ENCODE measurements around the gene OGT.
"Not testable (repeated sequence)": the region's sequence is repeated elsewhere in the genome, so short reads cannot be mapped to it uniquely, and the experiment has no call there.

The OGT gene

DNA sequence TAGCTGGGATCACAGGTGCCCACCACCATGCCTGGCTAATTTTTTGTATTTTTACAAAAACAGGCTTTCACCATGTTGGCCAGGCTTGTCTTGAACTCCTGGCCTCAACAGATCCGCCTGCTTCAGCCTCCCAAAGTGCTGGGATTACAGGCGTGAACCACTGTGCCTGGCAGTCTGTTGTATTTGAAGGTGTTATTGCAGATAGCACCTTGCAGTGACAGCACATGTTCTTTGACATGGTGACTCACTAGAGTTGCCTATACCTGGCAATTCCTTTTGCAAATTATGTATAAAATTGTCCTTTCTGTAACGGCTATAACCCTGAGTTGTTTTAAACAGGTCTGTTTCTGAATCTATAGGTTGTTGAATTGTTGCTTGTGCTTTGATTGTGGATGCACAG is 7.9 kb downstream of the OGT start:
- no peak for DNase-seq (ENCODE audit: low read depth, low spot score)

DNA sequence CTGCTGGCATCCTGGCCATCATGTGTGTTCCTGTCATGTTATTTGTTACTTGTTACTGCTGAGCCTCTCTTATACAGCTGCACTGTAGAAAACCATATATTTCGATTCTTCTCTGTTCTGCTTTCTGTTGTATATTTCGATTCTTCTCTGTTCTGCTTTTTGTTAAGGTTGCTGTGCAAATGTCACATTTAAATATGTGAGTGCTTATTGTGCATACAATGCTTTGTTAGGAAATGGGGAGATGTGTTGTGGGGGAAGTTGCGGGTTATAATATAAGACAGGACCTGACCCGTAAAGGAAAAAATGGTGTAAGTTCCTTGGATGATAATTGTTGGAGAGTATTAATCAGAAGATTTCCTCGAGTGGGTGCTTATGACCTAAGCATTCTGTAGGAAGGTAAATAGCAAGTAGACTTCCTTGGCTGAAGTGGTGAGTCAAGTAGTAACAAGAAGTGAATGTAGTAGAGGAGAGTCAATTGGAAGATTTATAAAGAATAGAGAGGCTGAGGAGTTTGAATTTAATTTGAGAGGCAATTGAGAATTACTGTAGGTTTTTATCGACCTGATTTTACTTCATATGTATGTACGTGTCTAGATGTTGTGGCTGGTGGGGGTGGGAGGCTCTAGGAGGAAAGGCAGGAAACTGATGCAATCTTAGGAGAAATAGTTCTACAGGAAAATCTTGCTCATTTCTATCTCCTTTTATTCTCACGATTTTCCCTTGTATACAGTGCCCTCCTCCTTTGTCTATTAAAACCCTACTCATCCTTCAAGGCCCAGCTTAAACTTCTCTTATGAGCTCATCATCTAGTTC is 8.5 kb downstream of the OGT start:
- DNase-seq (ENCODE audit: low read depth, low spot score): no peak

DNA sequence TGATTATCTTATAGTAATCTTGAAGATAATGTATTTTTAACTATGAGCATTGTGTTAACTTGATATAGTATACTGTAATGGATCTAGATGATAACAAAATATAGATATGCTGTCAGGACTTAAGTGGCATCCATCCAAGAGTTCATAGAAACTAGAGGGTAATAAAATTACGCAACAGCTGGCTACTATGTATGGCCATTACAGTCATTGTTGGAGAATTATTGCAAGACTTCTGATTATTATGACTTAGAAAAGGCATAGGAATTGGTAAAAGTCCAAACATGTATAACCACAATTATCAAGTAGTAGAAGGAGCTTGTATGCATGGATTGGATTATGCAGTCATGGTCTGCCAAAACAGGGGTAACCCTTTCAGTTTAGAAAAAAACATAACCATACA is 9.5 kb downstream of the OGT start:
- no peak for DNase-seq (ENCODE audit: low read depth, low spot score)

DNA sequence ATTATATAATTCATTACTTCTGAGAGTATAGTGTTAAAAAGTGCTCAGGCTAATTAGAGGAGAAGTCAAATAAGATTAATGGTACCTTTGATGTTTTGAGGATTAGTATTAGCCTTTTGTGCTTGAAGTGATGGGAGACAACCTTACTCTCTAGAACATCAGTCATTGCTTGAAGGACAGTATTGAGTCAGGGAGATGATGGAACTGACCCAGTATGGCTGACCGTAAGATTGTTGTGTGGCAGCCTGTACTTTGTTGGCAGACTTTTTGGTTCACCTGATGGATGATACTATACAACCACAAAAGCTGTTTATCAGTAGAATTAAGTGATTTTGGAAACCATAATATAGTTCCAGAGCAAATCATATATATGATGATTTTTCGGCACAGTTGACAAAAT is 9.9 kb downstream of the OGT start:
- no peak for DNase-seq (ENCODE audit: low read depth, low spot score)

DNA sequence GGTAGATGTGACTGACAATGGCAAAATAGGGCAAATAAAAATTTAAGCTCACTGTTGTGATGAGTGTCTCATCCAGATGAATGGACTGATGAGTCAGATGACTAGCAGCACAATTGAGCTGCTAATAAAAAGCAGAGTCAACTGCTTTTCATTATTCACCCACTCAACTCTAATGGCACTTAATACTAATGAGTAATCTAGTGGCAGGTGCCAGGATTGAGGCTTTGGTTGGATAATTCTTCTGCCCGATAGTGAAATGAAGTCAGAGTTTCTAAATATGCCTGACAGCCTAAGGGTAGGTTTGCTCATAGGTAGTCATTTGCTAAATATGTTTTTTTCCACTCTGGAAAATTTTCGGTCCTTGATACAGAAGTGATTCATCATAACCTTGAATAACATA is 10.4 kb downstream of the OGT start:
- DNase-seq (ENCODE audit: low read depth, low spot score): no peak

DNA sequence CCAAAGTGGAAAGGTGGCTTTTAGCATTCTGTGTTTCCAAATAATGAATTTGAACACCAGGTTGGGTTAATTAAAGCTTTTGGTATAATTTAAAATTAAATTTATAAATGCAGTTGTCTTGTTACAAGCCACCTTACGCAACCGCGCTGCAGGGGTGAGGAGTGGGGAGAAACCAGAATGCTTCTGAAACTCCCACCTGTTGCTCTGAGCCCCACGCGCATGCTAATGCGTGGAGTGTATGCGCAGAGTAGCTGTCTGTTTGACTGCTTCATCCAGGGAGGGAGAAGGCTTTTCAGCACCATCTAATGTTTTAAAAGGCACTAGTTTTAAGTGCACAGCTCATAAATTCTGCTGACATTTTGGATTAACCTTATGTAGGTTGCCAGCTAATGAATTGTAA is 12.5 kb downstream of the OGT start:
- DNase-seq (ENCODE audit: low read depth, low spot score): no peak

DNA sequence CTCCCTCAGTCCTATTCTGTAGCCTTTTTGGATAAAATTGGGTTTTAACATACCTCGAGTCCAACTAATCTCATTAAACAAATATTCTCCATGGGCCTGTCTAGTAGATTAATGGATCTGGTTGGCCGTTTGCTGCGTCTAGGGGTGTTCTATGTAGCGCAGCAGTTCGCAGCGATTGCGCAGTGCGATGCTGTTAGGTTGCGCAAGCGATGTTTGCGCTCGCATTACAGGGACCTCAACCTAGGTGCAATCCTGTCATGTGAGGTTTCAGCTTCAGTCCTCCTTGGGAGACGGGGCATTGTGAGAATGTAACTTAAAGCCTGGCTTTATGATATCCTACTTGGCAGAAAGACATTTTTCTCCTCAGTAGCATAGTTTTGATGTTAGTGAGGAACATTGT is 14.0 kb downstream of the OGT start:
- no peak for DNase-seq (ENCODE audit: low read depth, low spot score)

DNA sequence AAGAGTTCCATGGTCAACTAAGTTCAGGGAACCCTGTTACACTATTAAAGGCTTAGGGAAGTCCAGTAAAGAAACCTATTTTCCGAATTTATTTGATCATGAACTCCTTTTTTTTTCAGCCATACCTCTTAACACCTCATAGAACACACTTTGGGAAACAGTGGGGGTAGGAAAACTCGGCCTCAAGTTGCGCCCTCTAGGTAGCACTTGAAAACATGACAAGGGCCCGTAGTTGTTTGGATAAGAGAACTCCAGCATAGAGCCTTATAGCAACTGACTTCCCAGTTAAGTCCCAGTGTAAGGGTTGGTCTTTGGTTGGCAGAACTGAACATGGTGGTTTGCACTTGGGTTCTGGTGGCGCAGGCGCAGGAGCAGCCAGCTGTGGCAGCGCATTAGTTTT is 14.4 kb downstream of the OGT start:
- DNase-seq (ENCODE audit: low read depth, low spot score): no peak

DNA sequence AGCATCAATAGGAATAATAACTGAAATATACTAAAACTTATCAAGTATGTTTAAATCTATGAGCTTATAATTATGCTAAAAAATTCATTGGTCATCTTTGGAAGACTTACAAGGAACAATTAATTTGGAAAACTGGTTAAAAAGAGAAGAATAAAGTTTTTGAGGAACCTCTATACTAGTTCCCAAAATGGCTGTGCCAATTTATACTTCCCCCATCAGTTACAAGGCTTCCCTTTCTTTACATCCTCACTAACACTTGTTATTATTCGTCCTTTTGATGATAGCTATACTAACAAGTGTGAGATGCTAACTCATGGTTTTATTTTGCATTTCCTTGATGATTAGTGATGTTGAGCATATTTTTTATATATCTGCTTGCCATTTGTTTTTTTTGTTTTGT is 17.1 kb downstream of the OGT start:
- no peak for DNase-seq (ENCODE audit: low read depth, low spot score)

DNA sequence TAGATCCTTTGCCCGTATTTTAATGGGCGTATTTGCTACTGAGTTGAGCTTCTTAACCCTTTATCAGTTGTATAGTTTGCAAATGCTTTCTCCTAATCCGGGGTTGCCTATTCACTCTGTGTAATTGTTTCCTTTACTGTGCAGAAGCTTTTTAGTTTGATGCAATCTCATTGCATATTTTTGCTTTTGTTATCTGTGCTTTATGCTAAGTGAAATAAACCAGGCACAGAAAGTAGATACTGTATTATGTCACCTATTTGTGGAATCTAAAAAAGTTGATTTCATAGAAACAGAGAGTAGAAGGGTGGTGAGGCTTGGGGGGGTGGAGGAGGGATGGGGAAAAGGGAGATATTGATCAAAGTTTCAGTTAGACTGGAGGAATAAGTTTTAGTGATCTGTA is 17.7 kb downstream of the OGT start:
- DNase-seq (ENCODE audit: low read depth, low spot score): no peak

DNA sequence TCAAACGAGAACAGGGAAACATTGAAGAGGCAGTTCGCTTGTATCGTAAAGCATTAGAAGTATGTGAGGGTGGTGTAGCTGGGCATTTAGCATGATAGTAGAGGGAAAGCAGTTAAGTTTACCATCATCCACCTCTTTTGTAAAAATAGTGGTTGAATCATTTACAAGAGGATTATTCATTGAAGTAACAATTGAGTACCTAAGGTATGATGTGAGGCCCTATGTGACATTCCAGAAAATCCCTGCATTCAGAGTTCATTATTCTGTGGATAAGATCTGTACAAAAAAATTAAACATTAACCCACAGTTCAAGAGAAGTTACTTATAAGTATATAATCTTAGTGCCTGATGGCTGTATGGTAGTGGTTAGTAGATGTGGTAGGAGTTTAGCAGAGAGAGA is 23.1 kb downstream of the OGT start:
- no peak for DNase-seq (ENCODE audit: low read depth, low spot score)

DNA sequence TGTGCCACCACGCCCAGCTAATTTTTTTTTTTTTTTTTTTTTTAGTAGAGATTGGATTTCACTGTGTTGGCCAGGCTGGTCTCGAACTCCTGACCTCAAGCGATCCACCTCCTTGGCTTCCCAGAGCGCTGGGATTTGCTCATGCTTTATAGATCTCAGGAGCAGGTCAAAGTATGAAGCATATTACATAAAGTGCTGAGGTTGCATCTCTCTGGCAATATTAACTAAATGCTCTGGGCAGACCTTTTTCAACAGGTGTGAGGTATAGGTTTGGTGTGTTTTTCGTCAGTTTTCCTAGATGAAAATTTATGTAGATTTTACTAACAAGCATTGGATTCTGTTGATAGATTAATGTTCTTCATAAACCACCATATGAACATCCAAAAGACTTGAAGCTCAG is 26.0 kb downstream of the OGT start:
- no peak for DNase-seq (ENCODE audit: low read depth, low spot score)

DNA sequence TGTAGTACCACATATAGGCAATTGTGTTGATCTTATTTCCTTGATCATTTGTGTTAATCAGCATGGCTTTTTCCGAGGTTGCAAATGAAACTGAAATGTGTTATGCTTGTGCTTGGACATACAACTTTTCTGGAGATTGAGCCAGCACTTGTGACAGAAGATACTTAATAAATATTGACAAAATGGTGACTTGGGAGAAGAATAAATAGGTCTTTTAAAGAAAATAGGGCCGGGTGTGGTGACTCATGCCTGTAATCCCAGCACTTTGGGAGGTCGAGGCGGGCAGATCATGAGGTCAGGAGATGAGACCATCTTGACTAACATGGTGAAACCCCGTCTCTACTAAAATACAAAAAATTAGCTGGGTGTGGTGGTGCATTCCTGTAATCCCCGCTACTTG is 26.9 kb downstream of the OGT start:
- not testable (repeated sequence) for DNase-seq (ENCODE audit: low read depth, low spot score)

DNA sequence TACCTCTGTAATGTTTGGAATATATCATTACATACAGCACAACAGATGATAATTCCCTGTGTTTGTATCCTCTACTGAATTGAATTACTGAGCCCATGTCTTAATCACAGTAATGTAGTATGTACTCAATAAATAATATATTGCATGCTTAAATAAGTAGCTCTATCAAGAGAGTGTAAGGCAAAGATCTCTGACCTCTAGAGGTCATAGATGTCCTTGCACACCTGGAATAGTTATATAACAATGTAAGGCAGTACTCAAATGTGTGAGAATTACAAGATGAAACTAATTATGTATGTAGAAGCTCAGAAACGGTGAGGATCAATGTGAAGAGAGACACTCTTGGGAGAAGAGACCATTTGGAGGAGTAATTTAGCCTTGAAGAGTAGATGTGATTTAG is 31.0 kb downstream of the OGT start:
- no peak for DNase-seq (ENCODE audit: low read depth, low spot score)

DNA sequence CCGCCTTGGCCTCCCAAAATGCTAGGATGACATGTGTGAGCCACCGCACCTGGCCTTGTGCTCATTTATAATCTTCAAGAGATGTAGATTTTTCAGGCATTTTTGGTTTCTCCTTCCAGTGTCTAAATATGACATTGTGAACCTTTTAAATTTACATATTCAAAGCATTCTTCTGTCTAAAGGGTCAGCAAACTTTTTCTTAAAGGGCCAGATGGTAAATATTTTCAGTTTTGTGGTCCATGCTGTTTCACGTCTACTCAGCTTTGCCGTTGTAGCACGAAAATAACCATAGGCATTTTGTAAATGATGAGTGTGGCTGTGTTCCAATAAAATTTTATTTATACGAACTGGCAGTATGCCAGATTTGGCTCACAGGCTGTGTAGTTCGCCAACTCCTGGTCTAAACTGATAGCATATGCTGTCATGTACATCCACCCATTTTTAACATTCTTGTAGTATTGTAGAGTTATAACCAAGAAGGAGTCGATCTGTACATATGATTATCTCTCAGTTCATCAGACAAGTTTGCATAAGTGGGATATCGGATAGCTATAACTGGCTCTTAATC is 32.7 kb downstream of the OGT start:
- DNase-seq (ENCODE audit: low read depth, low spot score): no peak

DNA sequence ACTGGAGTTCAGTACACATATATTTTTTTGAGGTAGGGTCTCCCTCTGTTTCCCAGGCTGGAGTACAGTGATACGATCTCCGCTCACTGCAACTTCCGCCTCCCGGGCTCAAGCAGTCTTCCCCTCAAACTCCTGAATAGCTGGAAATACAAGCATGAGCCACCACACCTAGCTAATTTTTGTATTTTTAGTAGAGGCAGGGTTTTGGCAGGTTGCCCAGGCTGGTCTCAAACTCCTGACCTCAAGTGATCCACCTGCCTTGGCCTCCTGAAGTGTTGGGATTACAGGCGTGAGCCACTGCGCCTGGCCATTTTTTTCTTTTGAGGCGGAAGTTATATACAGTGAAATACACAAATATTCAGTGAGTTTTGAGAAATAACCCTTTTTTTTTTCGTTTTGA is 38.5 kb downstream of the OGT start:
- not testable (repeated sequence) for DNase-seq (ENCODE audit: low read depth, low spot score)

DNA sequence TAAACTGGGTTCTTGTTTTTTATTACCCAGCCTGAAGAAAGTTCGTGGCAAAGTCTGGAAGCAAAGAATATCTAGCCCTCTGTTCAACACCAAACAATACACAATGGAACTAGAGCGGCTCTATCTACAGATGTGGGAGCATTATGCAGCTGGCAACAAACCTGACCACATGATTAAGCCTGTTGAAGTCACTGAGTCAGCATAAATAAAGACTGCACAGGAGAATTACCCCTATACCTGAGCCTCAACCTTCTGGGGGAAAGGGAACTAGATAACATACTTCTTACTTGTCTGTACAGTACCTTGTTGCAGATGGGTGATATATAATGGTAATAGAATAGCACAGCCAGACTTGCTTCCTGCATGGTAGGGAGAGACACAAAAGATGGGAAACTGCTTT is 40.7 kb downstream of the OGT start:
- DNase-seq (ENCODE audit: low read depth, low spot score): no peak

DNA sequence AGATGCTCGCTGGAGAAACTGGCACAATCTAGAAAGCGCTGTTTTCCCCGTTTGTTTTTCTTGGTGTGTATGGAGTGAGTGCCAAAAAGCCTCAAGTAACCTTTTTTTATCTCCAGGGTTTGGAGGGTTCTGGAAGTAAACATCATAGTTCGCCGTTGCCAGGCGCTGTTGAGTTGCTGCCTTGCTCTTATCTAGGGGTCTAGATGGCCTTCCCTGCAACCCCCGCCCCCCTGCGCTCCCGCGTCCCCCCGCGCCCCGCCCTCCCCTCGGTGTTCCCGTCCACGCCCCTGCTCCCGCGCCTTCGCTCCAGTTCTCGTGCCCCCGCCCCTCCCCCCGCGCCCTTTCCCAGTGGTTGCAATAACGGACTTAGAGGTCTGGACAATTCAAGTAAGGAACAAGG is 44.8 kb downstream of the OGT start:
- DNase-seq (ENCODE audit: low read depth, low spot score): no peak

DNA sequence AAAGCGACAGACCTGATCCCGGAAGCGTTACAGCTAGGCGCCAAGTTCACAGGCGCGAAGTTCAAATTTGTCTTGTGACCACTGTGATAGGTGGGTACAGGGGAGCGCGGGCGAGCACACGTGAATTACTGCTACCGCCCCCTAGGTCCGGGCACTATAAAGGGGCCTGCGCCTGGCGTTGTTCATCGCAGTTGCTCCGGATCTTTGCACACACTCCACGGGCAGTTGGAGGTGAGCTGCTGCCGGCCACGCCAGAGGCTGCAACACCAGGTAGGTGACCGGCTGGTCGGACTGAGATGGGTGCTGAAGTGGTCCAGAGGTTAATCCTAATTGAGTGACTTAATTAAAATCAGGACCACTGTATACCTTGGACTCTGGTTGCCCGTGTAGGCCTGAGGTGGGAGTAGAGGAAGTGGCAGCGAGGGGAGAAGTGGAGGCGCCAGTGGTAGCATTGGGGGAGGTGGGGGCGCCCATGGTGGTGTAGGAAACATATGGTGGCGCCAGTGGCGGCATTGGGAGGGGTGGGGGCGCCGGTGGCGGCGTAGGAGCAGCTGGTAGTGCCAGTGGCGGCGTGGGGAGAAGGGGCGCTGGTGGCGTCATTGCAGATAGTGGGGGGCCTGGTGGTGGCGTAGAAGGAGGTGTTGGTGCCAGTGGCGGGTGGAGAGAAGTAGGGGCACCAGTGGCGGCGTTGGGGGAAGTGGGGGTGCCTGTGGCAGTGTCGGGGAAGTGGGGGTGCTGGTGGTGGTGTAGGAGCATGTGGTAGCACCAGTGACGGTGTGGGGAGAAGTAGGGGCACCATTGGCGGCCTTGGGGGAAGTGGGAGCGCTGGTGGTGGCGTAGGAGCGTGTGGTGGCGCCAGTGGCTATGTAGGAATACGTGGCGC is 45.6 kb downstream of the OGT start, which contains the start of gene GCNA:
Gene GCNA (plus strand): TSS at position 185 of the 883 bp plus-strand sequence. CDS start 2,385 bp downstream, outside the sequence.
- DNase-seq (ENCODE audit: low read depth, low spot score): no peak

DNA sequence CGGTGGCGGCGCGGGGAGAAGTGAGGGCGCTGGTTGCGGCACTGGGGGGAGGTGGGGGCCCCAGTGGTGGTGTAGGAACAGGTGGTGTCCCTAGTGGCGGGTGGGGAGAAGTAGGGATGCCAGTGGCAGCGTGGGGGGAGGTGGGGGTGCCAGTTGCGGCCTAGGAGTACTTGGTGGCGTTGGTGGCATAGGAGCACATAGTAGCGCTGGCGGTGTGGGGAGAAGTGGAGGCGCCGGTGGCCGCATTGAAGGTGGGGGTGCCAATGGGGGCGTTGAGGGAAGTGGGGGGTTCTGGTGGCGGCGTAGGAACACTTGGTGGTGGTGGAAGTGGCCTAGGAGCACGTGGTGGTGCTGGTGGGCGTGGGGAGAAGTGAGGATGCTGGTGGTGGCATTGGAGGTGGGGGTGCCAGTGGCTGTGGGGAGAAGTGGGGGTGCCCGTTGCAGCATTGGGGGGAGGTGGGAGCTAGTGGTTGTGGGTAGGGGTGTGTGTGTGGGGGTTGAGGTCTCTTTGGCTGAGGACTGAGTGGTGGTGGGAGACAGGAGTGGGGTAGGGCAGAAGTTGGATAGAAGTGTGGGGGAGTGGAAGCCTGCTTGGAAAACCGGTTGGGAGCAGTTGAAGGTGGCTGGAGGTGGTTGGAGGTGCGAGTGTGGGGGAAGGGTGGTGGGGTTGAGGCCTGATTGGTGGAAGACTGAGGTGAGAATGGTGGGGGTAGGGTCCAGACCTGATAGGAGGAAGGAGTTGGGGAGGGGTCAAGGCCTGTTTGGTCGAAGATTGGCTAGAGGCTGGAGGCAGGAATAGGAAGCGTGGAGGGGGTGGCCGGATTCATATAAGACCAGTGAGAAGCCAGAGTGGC is 46.5 kb downstream of the OGT start:
- DNase-seq (ENCODE audit: low read depth, low spot score): no peak

DNA sequence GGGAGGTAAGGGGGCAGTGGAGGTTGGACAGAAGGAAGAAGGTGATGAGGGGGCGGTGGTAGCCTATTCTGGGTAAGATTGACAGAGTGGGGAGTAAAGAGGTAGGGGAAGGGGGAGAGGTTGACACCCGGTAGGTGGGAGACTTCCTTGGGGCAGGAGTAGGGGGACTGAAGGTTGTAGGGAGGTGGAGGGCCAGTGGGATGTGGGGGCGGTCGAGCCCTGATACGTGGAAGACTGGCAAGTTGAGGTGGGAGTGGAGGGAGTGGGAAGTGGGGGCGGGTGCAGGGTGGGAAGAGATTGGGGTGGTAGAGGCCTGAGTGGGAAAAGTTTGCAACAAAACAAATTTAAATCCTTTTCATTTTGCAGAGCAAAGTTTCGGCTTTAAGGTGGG is 47.1 kb downstream of the OGT start:
- no peak for DNase-seq (ENCODE audit: low read depth, low spot score)

DNA sequence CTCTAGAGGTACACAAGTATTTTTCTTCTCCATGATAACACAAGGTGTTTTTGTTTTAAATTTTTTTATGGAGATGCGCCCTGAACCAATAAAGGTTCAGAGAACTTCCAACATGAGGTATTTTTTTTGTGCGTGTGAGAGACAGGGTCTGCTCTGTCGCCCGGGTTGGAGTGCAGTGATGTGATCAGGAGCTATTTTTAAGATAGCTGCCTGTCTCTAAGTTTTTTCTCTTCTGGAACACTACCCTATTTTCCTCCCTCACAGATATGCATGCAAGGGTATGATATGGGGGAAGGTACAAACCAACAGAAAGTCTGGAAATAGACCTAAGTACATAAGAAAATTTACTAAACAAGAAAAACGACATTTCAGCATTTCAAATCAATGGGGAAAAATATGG is 48.3 kb downstream of the OGT start:
- no peak for DNase-seq (ENCODE audit: low read depth, low spot score)
